Activated CD4-positive, alpha-beta T cell treated with anti-CD3 and anti-CD28 coated beads for 4 hours (primary cell): ENCODE measurements around the gene MAEL.
A peak's percentile ranks its signal among the peaks of the same experiment; 100 is the strongest.

Experiments
- DNase-seq, 2 donors: peaks; one replicate each; pipeline ENCODE4 v3.0.0-alpha.2; 2020

The MAEL gene

DNA sequence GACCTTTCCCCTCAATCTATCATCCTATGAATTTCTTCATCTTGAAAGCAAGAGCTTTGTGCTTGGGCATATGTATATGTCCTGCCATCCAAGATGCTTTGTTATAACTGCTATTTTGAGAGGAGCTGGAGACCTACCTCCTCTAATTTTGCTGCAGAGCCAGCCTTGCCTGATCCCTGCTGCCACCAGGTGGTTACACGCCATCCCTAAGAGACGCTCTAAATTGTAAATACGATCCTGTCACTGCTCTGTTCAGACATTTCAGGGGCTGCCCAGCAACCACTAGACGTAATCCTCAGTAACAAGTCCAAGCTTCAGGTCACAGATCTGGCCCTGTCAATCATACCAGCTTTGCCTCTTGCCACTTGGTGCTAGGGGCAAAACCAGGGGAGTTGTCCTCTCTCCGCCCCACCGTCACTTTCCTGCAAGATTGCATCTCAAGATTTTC lies 68.2 kb downstream of the MAEL start:
- no peak for DNase-seq

DNA sequence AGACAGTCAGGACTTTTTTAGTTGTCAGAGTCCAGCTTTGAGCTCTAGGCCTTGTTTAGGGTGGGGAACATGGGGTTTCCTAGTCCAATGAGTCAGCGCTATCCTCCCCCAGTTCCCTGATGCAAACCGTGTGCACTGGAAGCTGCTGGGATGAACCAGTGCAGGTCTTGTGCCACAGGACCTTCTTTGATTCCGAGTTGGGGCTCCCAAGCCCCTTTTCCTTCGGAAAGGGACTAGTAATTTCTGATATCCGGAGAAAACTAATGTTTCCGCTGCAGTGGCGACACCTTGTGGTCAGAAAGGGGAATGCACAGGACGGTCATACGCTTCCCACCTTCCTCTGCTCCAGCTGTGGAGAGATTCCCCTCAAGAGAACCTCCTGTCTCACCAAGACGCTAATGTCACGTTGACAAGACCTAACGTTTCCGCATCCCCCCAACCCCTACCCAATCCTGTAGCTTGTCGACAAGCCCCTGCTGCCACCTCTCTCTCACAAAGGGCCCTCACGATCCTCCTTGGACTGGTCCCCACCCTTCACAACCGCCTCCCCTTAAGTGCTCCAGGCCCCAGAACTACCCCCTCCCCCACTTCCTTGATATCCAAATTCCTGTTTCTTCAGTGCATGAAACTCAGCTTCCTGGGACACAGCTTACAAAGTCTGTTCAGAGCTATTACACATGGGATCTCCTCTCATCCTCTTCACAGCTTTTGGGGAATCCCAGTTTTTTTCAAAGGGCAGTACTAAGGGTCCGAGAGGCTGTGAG lies 70.1 kb downstream of the MAEL start:
- peak; percentile 50 to 74 for DNase-seq

- DNase-seq, result no peak
Measured at GRCh38 chr1:167059809-167060107, 70.7 kb downstream of the MAEL start.

GRCh38 chr1:167060141-167061072 lies 71.3 kb downstream of the MAEL start:
- DNase-seq, result no peak

DNA sequence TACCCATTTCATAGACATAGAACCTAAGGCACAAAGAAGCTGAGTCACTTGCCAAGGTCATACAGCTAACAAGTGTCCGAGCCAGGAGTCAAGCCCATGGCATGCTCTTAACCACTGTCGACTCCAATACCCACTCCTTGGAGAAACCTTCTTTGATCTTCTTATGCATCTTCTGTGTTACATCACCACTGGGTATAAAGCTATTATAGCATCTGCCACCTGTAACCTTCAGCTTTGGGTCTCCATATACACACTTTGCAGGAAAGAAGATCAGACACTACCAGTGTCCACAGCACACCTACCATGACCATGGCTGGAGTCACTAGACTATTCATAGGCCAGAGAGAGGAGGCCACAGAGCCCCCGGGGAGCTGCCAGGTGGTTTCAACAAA lies 72.0 kb downstream of the MAEL start:
- DNase-seq, result no peak

DNA sequence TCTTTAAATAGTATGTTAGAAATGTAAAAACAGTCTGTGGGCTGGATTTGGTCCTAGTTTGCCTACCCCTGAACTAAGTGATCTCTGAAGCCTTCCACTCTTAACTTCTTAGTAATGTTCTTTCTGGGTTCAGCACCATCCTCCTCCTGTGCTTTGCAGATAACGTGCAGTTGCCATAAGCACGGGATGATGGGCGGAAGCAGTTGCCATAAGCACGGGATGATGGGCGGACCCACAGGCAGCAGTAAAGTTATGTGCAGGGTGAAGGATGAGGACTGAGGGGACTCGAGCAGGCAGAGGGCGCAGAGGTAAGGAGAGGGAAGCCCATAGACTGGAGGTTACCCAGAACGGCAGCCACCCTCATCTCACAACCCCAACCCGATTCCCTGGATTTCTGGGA lies 75.5 kb downstream of the MAEL start:
- DNase-seq, result no peak

- no peak for DNase-seq
Measured at GRCh38 chr1:167065471-167065870, 76.4 kb downstream of the MAEL start.

GRCh38 chr1:167066333-167067122 lies 77.4 kb downstream of the MAEL start:
- peak; percentile 66 to 82 for DNase-seq

DNA sequence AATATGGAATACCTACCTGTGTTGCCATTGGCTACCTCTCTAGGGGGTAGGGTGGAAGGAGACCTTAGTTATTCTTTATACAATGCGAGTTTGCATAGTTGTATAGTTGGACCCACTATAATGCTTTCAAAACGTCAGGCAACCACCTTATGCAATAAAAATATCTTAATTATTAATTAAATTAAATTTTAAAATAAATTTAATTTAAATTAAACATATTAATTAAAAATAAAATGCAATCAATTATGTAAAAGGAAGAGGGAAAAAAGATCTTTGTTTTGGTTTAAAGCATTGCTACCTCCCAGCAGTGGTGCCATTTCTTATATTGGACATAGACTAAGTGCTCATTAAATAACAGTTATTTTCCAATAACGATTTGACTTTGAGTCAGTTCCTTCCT lies 78.8 kb downstream of the MAEL start:
- no peak for DNase-seq

GRCh38 chr1:167068761-167069160 lies 79.7 kb downstream of the MAEL start:
- DNase-seq, result no peak

DNA sequence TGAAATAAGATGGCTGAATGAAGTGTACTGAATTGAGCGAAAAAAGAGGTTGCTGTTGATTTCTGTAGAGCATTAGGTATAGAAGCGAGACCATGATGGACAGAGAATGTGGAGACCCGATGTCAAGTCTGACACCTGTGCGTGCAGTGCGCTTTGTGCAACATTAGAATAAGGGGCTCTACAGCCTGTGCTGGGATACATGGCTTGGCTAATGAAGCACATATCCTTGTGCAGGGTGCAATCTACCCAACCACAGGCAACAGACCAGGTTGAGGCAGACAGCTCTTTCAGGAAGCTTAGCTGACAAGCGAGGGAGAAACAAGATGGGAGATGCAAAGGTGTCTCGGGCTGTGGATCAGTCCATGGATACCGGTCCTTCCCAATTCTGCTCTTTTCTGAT lies 82.2 kb downstream of the MAEL start:
- no peak for DNase-seq
